Measurements from ENCODE around the gene KCNK6.
A peak's percentile ranks its signal among the peaks of the same experiment; 100 is the strongest.
"Not testable (repeated sequence)": the region's sequence is repeated elsewhere in the genome, so short reads cannot be mapped to it uniquely, and the experiment has no call there.

Gene KCNK6

DNA sequence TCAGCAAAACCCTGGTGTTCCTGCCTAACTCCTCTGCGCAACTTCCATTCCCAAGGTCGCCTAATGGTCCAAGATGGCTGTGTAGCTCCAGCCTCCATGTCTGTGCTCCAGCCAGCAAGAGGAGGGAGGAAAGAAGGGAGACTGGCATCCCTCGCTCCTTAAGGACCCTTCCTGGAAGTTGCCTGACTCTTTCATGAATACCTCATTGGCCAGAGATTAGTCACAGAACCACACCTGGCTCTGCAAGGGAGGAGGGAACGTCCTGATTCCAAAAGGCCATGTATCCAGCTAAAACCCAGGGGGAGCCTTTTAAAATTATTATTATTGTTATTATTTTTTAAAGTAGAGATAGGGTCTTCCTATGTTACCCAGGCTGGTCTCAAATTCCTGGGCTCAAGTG, 4.8 kb downstream of the KCNK6 start:
- DNase-seq (ENCODE audit: low spot score), result no peak

DNA sequence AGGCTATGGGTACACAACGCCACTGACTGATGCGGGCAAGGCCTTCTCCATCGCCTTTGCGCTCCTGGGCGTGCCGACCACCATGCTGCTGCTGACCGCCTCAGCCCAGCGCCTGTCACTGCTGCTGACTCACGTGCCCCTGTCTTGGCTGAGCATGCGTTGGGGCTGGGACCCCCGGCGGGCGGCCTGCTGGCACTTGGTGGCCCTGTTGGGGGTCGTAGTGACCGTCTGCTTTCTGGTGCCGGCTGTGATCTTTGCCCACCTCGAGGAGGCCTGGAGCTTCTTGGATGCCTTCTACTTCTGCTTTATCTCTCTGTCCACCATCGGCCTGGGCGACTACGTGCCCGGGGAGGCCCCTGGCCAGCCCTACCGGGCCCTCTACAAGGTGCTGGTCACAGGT, 6.9 kb downstream of the KCNK6 start:
- no peak for DNase-seq (ENCODE audit: low spot score)

DNA sequence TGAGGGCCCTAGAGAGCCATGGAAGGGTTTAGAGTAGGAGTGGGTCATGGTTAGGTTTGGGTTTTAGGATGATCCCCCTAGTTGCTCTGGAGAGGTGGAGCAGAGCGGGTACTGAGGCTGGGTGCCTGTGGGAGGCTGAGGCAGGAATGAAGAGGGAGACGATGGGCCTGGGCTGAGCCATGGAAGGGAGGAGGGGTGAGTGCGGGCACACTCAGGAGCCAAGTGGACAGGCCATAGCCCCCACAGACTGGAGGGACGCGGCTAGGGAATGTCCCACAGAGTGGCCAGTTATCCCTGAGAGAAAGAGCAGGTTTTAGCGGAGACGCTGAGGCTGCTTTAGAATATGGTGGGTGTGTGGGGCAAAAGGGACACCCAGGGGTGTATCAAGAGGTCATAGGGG, 10.0 kb downstream of the KCNK6 start:
- DNase-seq (ENCODE audit: low spot score), result no peak

DNA sequence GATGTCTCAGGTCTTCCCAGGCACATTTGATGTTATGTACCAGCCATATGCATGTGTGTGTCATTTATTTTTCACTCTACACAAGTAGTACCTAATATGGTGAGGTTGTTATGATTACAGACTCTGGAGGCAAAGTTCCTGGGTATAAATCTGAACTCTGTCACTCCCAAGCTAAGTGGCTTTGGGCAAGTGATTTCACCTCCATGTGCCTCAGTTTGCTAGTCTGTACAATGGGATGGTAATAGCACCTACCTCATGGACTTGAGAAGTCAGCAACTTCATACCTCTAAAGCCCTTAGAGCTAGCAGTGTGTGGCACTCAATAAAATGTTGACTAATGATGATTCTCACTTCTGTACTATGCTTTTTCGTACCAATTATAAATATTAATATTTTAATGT, 12.1 kb downstream of the KCNK6 start:
- DNase-seq (ENCODE audit: low spot score), result no peak

DNA sequence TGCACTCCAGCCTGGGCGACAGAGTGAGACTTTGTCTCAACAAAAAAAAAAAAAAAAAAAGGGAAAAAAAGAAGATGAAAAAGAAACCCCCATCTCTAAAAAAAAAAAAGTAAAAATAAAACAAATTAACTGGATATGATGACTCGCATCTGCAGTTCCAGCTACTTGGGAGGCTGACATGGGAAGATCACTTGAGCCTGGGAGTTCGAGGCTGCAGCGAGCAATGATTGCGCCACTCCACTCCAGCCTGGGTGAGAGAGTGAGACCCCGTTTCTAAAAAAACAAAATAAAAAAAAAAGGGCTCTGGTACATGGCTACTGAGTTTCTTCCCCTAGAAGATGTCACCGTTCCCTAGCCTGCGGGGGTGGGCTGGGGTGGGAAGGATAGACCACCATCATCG, 13.6 kb downstream of the KCNK6 start:
- DNase-seq (ENCODE audit: low spot score), result no peak

DNA sequence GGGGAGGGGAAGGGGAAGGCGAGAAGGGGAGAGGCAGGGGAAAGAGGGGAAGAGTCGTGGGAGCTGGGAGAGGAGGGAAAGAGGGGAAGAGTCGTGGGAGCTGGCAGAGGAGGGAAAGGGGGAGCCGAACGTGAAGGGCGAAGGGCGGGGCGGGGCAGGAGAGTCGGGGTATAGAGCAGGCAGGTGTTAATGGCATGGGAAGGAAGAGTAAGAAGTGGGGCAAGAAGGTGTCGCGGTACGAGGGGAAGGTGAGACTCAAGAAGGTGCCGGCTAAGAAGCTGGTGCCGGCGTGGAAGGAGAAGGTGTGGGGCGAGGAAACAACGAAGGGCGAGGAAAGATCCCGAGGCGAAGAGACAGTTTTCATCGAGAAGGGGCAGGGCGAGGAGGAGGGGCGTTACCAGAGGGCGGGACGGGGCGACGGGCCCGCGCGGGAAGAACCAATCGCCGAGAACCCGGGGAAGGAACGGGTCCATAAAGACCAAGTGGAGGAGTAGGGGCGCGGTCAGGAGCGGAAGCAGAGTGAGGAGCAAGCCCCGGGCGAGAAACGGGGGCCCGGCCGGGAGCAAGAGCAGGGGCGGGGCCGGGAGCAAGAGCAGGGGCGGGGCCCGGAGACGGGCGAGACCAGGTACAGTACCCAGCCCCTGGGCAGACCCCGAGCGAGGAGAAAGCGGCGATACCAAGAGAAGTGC, 16.4 kb downstream of the KCNK6 start:
- peak; percentile 95 for DNase-seq (ENCODE audit: low spot score)

DNA sequence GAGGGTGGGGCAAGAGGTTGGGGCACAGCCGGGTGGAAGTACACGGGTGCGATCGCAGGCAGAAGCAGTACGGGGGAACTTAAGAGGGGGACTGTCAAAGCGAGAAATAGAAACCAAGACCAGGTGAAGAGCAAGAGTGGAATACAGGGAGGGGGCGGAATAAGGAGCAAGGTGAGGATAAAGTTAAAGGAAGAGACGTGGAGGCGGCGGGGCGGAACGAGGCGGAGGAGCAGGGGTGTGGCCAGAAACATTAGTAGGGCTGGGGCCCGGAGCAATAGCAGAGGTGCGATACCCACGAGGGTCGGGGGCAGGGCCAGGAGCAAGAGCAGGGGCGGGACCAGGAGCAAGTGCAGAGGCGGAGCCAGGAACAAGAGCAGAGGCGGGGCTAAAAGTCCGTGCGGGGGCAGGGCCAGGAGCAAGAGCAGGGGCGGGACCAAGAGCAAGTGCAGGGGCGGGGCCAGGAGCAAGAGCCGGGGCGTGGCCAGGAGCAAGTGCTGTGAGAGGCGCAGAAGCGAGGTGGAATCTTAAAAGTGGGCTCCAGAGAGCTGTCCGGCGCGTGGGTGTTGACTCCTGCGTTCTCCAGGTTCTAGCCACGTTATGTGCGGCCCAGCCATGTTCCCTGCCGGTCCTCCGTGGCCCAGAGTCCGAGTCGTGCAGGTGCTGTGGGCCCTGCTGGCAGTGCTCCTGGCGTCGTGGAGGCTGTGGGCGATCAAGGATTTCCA, 17.2 kb downstream of the KCNK6 start:
- DNase-seq (ENCODE audit: low spot score), result peak; percentile 95

DNA sequence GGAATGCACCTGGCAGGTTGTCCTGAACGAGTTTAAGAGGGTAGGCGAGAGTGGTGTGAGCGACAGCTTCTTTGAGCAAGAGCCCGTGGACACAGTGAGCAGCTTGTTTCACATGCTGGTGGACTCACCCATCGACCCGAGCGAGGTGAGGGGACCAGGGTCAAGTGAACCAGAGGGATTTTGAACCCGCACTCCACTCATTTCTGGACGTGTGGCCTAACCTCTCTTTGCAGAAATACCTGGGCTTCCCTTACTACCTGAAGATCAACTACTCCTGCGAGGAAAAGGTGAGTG, 17.7 kb downstream of the KCNK6 start:
- DNase-seq (ENCODE audit: low spot score), result no peak

DNA sequence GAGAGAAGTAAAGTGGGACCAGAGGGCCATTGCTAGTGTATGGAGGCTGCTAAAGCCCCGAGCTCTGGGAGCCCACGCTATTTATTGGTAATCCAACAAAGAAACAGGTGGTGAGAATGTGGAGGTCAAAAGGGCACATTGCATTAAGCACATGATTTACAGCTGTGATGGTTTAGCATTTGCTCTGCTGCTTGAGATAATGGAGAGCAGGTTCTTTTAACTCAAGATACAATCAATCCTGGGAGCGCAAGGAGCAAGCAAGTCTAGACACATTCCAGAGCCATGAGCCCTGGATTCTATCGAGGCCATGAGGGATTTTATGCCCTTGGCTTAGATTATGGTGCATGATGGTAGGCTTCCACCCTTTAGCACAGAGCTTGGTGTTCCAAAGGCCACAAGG, 19.4 kb downstream of the KCNK6 start:
- not testable (repeated sequence) for DNase-seq (ENCODE audit: low spot score)

DNA sequence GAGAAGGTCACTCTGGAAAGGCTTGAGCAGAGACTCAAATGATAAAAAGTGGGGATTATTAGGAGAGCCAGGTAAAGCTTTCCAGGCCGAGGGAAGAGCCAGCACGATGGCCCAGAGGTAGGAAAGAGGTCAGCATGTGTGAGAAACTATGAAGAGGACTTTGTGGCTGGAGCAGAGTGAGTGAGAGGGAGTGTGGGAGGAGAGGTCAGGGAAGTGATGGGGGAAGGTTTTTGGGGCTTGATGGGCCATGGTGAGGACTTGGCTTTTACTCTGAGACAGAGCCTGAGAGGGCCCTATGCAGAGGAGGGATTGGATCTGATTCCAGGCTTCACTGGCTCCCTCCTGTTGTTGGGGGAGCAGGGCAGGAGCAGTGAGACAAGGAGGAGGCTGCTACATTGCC, 21.3 kb downstream of the KCNK6 start:
- no peak for DNase-seq (ENCODE audit: low spot score)

DNA sequence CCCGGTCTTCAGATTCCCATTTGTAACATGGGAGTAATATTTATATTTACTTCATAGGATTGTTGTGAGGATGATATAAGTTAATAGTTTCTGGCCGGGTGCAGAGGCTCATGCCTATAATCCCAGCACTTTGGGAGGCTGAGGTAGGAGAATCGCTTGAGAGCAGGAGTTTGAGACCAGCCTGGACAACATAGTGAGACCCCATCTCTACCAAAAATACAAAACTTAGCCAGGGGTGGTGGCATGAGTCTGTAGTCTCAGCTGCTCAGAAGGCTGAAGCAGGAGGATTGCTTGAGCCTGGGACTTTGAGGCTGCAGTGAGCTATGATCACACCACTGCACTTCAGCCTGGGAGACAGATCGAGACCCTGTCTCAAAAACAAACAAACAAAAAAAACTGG, 27.2 kb downstream of the KCNK6 start:
- DNase-seq (ENCODE audit: low spot score), result no peak

DNA sequence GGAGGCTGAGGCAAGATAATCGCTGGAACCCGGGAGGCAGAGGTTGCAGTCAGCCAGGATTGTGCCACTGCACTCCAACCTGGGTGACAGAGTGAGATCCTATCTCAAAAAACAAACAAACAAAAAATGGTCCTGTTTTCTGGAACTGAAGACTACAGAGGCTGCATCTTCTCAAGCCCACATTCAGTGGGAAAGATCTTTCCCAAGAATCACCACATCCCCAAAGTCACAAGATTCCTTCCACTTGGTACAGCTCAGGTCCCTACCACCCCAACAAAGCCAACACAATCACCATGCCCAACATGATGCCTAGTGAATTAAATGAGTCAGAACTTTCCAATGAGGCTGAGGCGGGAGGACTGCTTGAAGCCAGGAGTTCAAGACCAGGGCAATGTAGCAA, 31.2 kb downstream of the KCNK6 start:
- DNase-seq (ENCODE audit: low spot score), result no peak

DNA sequence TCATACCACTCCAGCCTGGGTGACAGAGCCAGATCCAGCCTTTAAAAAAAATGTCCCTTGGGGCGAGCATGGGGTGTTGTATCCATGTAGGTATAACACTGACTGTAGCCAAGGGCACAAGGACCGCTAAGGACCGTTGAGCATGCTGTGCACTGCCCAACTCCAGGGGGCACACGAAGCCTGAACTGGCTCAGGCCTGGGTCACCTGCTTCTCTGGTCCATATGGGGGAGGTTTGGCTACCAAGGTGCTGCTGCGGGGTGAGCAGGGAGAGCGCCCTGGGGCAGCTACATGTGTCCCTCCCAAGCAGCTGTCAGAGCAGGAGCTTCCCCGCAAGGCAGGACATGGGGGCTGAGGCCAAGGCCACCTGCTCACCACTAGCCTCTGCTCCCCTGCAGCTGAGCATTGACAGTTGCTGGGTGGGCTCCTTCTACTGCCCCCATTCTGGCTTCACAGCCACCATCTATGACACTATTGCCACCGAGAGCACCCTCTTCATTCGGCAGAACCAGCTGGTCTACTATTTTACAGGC, 32.3 kb downstream of the KCNK6 start:
- DNase-seq (ENCODE audit: low spot score), result no peak

DNA sequence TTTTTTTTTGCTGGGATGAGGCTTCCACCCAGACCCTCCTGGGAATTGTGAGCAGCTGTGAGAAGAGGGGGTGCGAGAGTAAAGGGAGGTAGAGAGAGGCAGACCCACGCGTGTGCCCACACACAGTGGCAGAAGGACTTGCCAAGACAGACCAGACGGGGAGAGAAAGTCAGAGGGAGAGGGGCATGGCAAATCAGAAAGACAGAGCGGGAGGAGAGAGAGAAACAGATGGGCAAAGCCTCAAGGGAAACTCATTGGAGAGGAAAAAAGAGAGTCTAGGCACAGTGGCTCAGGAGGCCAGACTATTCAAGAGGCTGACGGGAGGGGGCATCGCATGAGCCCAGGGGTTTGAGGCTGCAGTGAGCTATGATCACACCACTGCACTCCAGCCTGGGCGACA, 33.0 kb downstream of the KCNK6 start:
- no peak for DNase-seq (ENCODE audit: low spot score)

DNA sequence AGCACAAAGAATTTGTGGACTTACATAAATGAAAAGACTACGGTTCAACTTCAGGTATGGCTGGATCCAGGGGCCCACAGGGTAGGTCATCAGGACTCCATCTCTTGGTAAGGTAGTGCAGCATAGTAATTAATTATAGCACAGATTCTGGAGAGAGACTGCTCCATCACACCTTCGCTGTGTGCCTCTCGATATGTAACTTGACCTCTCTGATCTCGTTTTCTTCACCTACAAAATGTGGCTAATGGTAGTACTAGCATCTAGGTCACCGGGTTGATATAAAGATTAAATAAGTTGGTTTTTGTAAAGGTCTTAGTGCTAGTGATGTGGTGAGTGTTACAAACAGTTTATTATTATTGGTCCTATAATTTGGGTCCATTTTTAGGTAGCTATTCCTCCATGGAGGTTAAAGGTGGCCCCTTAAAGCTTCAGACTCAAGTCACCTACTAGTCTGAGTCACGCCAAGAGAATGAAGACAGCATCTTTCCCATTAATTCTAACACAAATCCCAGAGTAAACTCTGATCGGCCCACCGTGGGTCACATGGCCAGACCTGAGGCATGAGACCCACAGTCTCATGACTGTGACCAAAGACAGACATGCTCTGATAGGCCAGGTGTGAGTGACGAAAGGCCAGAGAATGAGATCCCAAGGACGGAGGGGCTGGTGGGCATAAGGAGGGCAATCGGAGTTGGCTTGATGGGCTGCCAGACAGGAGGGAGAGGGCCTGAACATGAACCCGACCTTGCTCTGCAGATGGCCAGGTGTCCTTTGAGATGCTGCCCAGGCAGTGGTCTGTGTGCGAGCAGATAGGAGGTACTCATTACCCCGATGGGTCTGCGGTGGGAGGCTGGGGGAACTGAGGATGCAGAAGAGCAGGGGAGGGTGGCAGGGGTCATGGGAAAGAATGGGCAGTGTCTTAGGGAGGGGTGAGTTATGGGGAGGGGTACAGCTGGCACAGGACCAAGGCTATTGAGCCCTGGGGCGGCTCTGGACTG, 36.4 kb downstream of the KCNK6 start:
- no peak for DNase-seq (ENCODE audit: low spot score)

DNA sequence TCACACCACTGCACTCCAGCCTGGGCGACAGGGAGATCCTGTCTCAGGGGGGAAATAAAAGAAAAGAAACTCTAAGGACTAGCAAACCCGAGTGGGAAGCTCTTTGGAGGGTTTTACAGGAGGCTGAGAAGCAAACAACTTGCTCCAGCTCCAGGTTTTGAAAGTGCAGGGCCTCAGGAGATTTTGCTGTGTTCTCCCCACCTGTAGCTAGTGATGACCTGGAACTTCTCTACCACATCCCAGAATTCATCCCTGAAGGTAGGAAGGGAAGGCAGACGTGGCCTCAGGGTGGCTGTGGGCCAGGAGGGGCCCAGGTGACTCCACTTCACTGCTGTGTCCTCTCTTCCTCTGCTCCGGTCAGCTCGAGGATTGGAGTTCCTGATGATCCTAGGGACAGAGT, 38.4 kb downstream of the KCNK6 start:
- no peak for DNase-seq (ENCODE audit: low spot score)

DNA sequence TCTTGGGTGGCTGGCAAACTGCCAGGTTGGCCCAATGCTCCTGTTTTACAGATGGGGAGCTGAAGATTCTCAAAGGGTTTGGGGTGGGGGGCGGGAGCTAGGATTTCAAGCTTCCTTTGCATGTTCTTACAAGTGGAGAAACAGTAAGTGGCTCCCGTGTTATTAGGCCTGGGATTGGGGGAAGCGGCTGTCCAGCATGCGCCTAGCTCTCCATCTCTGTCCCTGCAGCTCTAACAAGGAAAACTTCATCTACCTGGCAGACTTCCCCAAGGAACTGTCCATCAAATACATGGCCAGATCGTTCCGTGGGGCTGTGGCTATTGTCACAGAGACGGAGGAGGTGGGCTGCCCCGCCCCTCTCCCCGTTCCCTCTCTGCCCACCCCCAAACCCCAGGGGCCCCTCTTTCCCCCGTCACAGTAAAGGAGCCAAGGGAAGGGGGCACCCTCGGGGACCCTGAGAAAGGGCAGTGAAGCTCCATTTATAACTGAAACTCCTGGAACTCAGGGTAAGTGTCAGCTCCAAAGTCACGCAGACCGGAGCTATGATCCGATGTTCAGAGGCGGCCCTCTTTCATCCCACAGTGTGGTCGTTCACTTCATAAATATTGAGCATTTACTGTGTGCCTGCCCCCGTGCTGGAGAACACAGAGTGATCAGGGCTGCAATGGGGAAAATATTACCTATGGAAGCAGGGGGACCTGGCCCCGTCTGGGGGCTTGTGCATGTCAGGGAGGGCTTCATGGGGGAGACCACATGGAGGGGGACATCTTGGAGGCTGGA, 39.8 kb downstream of the KCNK6 start:
- no peak for DNase-seq (ENCODE audit: low spot score)

DNA sequence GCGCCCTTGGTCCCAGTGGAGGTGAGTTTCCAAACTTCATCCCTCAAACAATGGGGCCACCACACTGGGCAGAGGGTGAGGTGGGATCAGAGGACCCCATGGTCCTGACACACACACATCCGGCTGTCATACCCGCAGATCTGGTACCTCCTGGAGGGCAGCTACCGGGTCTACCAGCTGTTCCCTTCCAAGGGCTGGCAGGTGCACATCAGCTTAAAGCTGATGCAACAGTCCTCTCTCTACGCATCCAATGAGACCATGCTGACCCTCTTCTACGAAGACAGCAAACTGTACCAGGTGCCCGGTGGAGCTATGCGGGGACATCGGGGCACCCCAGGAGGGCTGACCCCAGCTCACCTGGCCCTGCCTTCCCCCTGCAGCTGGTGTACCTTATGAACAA, 40.7 kb downstream of the KCNK6 start:
- no peak for DNase-seq (ENCODE audit: low spot score)

DNA sequence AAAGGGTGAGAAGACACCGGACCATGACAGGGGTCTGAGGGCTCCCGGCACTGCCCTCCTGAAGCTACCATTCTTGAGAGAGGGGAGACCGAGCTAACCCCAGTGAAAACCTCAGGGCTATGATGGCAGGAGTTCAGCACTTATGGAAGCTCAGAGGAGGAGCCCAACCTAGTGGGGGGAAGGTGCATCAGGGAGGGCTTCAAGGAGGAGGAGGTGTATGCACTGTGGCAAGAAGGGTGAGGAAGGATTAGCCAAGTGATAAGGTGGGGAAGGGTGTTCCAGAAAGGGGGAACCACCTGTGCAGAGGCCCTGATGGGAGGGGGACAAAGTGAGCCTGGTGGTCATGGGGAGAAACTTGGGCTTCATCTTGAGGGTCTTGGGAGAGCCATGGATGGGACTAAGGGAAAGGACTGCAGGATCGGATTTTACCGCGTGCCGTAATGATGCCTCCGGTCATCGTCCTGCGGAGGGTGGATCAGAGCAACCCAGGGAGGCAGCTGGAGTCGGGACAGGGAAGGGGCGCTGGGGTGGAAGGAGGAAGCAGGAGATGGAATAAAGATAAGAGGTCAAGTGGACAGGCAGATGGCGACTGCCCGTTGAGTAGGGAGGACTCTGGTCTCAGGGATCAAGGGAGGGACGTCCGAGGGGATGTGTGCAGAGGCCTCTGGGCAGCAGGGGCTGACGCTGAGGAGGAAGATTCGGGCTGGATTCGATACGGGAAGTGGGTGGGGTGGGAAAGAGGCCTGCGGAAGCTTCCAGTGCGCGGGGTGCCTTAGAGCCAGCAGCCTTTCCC, 41.4 kb downstream of the KCNK6 start:
- no peak for DNase-seq (ENCODE audit: low spot score)

DNA sequence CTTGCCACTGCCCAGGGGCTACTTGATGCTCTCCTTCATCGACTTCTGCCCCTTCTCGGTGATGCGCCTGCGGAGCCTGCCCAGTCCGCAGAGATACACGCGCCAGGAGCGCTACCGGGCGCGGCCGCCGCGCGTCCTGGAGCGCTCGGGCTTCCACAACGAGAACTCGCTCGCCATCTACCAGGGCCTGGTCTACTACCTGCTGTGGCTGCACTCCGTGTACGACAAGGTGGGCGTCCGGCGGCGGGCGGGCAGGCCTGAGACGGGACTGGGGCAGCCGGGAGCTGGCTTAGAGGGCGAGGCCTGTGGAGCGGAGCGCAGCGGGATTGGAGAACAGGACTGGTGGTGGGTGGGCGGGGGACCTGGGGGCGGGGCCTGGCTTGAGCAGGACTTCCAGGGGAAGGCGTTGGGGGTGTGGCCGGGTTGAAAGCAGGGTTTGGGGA, 42.0 kb downstream of the KCNK6 start:
- DNase-seq (ENCODE audit: low spot score), result peak; percentile 73
